Fibroblast of skin of left quadriceps (primary cell): ENCODE data around the gene AKAP11.
"Not testable (repeated sequence)": the region's sequence is repeated elsewhere in the genome, so short reads cannot be mapped to it uniquely, and the experiment has no call there.

ENCODE experiments used
- DNase-seq, 2 experiments: peaks; one replicate each; pipeline ENCODE4 v3.0.0-alpha.2; 2013; ENCODE audit warnings: low read depth in 2 of 2

The AKAP11 gene

DNA sequence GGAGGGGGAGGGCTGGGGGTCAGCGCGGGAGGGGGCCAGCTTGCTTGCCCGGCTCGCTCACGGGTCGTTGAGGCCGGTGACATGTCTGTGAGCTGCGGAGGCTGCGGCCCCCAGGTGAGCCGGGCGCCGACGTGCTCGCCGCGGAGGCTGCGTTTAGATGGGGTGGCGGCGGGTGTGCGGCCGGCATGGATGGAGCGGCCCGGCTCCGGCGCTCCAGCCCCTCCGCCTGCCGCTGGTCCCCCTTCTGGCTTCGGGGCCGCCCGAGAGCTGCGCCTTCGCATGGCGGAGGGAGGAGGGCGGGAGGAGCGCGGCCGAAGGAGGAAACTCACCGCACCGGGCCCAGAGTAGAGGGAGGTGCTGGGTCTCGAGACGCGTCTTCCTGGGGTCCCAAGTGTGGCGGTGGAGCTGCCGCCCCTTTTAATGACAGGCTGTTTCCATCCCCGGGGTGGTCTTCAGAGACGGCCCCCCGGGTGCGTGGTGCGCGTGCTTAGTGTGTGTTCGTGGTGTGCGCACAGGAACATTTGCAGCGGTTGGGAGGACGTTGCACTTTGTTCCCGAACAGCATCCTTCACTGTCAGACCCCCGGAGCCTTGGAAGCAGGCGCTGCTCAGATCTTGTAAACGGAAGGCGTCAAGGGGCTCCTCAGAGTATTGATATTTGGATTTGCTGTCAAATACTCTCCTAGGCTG is at the start of gene AKAP11:
AKAP11 (plus strand) TSS at position 38 of the 689 bp plus-strand sequence. CDS start 14,197 bp downstream, outside the sequence.
- DNase-seq = peak in 1 of 2 experiments; percentile 17

GRCh38 chr13:42223681-42224080 is 48.3 kb upstream of the AKAP11 start:
- DNase-seq = no peak

DNA sequence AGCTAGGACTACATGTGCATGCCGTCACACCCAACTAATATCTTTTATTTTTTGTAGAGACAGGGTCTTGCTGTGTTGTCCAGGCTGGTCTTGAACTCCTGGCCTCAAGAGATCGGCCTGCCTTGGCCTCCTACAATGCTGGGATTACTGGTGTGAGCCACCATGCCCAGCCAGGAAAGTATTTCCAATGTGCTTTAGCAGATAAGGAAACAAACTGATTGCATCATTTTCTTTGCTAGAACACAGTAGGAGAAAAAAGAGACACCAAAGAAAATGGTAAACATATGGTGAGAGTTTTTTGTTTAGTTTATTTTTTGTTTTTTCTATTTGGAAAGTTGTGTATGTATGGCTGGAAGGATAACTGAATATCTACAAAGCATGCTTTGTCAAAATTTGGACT is 46.9 kb upstream of the AKAP11 start:
- no peak for DNase-seq

- DNase-seq = not testable (repeated sequence)
Observed at GRCh38 chr13:42226759-42227158, 45.2 kb upstream of the AKAP11 start.

GRCh38 chr13:42228527-42228926 is 43.4 kb upstream of the AKAP11 start:
- DNase-seq = no peak

- DNase-seq = no peak
Observed at GRCh38 chr13:42229287-42229686, 42.7 kb upstream of the AKAP11 start.

- no peak for DNase-seq
Observed at GRCh38 chr13:42232671-42233070, 39.3 kb upstream of the AKAP11 start.

- no peak for DNase-seq
Observed at GRCh38 chr13:42233726-42234125, 38.2 kb upstream of the AKAP11 start.

DNA sequence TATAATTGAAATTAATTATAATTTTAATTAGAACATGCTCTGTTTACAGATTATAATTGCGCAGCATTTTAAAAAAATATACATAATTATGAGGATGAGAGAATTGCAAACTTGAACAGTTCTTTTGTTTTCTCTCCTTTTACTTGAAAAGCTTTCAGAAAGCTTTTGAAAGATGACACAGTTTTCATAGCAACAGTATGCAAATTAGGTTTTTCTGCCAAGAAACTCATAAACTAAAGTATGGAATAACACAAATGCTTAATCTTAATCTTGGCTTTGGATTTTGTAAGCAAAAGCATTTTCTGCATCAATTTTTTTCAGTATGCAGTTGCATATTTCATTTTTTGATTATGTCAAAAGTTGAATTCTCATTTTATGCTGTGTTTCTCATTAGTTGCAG is 32.8 kb upstream of the AKAP11 start:
- DNase-seq = no peak

- DNase-seq = no peak
Observed at GRCh38 chr13:42239644-42240043, 32.3 kb upstream of the AKAP11 start.

GRCh38 chr13:42246541-42246940 is 25.4 kb upstream of the AKAP11 start:
- no peak for DNase-seq

DNA sequence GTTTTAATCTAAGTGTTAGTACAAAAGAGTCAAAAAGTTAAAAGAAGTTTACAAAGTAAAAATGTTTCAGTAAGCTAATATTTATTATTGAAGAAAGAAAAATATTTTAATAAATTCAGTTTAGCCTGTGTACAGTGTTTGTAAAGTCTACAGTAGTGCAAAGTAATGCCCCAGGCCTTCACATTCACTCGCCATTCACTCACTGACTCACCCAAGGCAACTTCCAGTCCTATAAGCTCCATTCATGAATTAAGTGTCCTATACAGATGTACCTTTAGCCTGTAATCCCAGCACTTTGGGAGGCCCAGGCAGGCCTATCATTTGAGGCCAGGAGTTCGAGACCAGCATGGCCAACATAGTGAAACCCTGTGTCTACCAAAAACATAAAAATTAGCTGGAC is 24.1 kb upstream of the AKAP11 start:
- no peak for DNase-seq

- DNase-seq = no peak
Observed at GRCh38 chr13:42255886-42256285, 16.1 kb upstream of the AKAP11 start.

DNA sequence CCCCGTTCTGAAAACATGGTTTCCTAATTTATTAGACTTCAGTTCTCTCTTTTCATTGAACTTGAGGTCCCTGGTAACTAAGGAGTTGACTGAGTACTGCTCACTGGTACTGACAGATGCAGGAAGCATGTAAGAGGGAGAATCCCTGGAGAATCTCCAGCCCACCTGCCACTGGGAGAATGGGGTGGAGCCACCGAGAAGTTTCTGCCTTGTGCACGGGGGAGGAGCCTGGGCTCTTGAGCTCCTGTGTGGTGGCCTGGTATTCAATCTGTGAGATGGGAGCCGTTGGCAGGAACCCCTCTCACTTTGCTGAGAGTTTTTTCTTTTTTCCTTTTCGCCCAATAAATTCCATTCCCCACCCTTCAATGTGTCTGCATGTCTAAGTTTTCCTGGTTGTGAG is 13.2 kb upstream of the AKAP11 start:
- no peak for DNase-seq

DNA sequence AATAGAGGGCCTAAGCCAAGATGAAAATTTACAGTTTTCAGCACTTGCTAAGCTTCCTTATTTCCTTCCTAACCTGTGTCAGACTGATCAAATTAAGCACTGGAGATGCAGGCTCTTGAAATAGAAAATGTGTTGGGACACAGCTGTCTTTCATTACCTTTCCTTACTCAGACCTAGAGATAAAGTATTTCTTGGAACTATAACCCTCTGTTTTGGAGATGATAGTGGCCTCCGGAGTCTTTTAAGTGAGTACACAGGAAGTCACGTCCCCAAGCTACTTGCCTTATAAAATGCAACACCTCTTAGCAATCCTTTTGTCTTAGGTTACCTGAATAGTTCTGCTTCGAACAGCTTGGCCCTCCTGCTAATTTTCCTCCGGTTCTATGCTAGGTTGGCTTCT is 12.4 kb upstream of the AKAP11 start:
- no peak for DNase-seq

DNA sequence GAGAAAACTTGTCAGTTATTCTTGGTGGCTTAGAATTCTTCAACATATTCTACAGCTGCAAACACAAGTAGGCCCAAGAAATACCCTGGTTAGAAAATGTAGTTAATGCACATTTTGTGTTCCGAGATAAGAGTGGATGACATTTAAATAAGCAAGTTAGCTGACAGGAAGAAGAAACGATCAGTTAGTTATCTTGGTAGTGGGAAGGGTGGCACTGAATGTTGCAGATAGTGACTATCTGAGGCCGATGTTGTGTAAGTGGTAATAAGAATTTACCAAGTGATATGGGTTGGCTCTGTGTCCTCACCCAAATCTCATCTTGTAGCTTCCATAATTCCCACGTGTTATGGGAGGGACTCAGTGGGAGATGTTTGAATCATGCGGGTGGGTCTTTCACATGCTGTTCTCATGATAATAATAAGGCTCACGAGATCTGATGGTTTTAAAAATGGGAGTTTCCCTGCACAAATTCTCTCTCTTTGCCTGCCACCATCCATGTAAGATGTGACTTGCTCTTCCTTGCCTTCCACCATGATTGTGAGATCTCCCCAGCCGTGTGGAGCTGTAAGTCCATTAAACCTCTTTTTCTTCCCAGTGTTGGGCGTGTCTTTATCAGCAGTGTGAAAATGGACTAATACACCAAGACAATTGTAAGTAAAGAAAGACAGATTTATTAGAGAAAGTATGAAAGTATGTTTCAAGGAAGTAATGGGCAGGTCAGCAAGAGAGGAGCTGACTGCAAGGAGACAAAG is 10.9 kb upstream of the AKAP11 start:
- DNase-seq = no peak

GRCh38 chr13:42266473-42266872 is 5.5 kb upstream of the AKAP11 start:
- DNase-seq = peak in 1 of 2 experiments; percentile 28

DNA sequence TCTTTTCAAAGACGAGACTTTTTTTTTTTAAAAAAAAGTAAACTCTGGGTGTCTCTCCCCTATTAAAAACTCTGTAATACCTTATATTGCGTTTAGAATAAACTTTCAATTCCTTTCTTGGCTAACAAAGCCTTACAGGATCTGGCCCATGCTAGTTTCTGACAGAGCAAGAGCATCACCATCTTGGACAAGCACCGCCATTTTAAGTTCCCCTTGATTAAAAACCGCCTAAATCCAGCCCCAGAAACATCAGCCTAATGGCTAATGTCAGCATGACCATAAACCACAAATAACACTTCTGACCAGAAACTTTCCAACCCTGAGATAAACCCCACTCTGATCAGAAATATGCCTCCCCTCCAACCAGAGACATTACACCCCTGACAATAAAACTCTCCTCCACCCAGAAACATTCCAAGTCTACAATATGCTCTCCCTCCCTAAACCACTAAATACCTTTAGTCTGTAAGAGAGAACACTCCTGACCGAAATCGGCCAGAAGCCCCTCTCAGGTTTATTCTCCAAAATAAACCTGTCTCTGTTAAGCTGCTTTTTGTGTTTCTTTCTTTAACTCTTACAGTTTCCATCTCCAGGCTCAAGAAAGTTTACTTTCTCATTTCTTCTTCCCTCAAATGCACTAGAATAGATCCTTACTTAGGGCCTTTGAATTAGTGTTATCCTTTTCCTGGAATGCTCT is 1.6 kb upstream of the AKAP11 start:
- DNase-seq = no peak

DNA sequence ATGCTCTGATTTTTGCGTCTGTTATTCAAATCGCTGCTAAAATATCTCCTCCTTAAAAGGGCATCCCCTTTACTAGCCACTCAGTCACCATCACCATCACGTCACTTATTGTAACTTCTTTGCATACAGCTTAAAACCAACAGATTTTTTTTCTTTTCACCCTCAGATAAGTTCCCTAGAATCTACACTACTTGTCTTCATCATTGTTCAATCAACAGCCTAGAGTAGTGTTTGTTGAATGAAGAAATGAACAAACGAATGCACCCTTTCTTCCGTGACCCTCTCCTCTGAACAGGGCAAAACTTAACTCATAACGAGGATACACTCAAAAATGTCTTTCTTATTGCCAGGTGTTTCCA is 1.1 kb upstream of the AKAP11 start:
- DNase-seq = no peak

DNA sequence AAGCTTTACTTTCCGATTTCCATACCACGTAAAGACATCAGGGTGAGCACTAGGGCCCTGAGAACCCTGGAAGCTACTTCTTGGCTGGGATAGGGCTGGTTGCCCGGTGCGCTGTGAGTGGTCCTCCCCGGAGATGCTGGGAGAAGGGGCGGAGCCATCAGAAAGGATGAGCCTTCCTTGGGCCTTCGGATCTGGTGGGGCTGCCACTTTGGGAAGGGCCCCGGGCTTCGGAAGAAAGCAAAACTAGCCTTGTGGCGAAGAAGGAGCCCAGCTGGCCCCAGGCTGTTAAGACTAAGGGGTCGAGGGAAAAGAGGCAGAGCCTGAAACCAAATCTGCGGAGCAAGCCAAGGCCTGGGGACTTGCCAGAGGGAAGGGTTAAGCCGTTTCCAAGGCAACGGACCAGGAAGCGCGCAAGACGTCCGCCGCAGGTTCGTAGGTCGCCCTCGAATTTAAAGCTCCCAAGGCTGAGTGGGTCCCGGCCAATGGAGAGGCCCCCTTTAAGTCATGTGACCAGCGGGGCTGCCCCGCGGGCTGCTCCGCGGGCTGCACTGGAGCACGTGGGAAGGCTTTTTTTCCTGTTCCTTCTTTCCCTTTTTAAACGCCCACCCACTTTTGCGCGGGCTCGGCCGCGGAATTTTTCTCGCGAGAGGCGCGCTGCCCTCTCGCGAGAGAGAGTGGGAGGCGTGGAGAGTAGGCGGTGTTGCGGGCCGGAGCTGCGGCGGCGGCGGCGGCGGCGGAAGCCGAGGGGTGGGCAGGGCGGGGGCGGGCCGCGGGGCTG is 426 bp upstream of the AKAP11 start:
- DNase-seq = peak; percentile 98

DNA sequence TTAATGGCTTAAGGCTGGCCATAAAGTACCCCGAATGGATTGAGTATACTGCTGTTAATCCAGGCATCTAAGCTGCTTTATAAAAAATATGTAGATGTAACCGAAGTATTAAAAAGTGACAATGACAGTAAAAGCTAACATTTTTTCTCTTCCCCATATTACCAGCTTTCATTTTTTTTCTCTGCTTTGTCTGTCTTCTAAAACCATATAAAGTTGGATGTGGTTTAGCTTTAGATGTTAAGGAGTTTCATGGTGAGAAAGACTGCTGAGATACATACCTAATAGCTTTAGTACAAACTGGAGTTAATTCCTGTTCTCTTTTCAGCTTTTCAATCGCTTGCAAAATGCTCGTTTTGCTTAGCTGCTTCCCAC is 838 bp downstream of the AKAP11 start:
- DNase-seq = no peak
